Measurements from ENCODE around the gene IRS2.

The IRS2 gene

GRCh38 chr13:109795011-109795410 is 8.6 kb upstream of the IRS2 start:
- no peak for DNase-seq

- DNase-seq = no peak
These were observed 7.7 kb upstream of the IRS2 start for GRCh38 chr13:109794095-109794494.

- no peak for DNase-seq
These were observed 6.2 kb upstream of the IRS2 start for GRCh38 chr13:109792416-109793059.

- peak; percentile 19 for DNase-seq
These were observed 4.7 kb upstream of the IRS2 start for GRCh38 chr13:109790942-109791605.

GRCh38 chr13:109790086-109790485 is 3.7 kb upstream of the IRS2 start:
- DNase-seq = no peak

GRCh38 chr13:109789262-109789661 is 2.9 kb upstream of the IRS2 start:
- no peak for DNase-seq

- DNase-seq = no peak
These were observed 2.2 kb upstream of the IRS2 start for GRCh38 chr13:109788372-109789111.

- DNase-seq = peak; percentile 59
These were observed 962 bp upstream of the IRS2 start for GRCh38 chr13:109787135-109787954.

GRCh38 chr13:109785892-109786450 is 412 bp downstream of the IRS2 start:
- DNase-seq = no peak

- DNase-seq = peak; percentile 73
These were observed 1.1 kb downstream of the IRS2 start for GRCh38 chr13:109785141-109785891.

GRCh38 chr13:109784590-109785140 is 1.7 kb downstream of the IRS2 start:
- DNase-seq = peak; percentile 59

GRCh38 chr13:109783815-109784589 is 2.4 kb downstream of the IRS2 start:
- DNase-seq = no peak

GRCh38 chr13:109783447-109783814 is 3.0 kb downstream of the IRS2 start:
- DNase-seq = no peak

- no peak for DNase-seq
These were observed 3.5 kb downstream of the IRS2 start for GRCh38 chr13:109782823-109783431.

GRCh38 chr13:109782066-109782822 is 4.1 kb downstream of the IRS2 start:
- DNase-seq = no peak

GRCh38 chr13:109781384-109782065 is 4.9 kb downstream of the IRS2 start:
- DNase-seq = no peak

GRCh38 chr13:109780845-109781383 is 5.5 kb downstream of the IRS2 start:
- no peak for DNase-seq

- no peak for DNase-seq
These were observed 6.4 kb downstream of the IRS2 start for GRCh38 chr13:109779876-109780510.
